ENCODE results near the gene PGK1.
A peak's percentile ranks its signal among the peaks of the same experiment; 100 is the strongest.
"Not testable (repeated sequence)": the region's sequence is repeated elsewhere in the genome, so short reads cannot be mapped to it uniquely, and the experiment has no call there.

PGK1 gene

GRCh38 chrX:78103623-78104446, at the start of gene PGK1:
Gene PGK1 (plus strand): TSS chrX:78104248. CDS start chrX:78104341, 93 bp downstream.
- DNase-seq: peak; percentile 94

GRCh38 chrX:78063687-78064086, 40.4 kb upstream of the PGK1 start:
- no peak for DNase-seq

GRCh38 chrX:78064152-78064551, 39.9 kb upstream of the PGK1 start:
- DNase-seq: no peak

GRCh38 chrX:78064698-78065601, 39.1 kb upstream of the PGK1 start:
- DNase-seq: not testable (repeated sequence)

- DNase-seq: no peak
These were observed 37.9 kb upstream of the PGK1 start for GRCh38 chrX:78066110-78066509.

- no peak for DNase-seq
These were observed 32.7 kb upstream of the PGK1 start for GRCh38 chrX:78071331-78071730.

GRCh38 chrX:78073147-78074077, 30.6 kb upstream of the PGK1 start:
- DNase-seq: not testable (repeated sequence)

- no peak for DNase-seq
These were observed 30.0 kb upstream of the PGK1 start for GRCh38 chrX:78074088-78074487.

- no peak for DNase-seq
These were observed 28.2 kb upstream of the PGK1 start for GRCh38 chrX:78075787-78076389.

- not testable (repeated sequence) for DNase-seq
These were observed 22.6 kb upstream of the PGK1 start for GRCh38 chrX:78081413-78081812.

- DNase-seq: no peak
These were observed 11.8 kb upstream of the PGK1 start for GRCh38 chrX:78092296-78092695.

GRCh38 chrX:78098108-78098507, 5.9 kb upstream of the PGK1 start:
- no peak for DNase-seq

- no peak for DNase-seq
These were observed 2.0 kb upstream of the PGK1 start for GRCh38 chrX:78102091-78102490.

- DNase-seq: no peak
These were observed 936 bp upstream of the PGK1 start for GRCh38 chrX:78103001-78103622.

GRCh38 chrX:78104447-78105176, 564 bp downstream of the PGK1 start:
- no peak for DNase-seq

- no peak for DNase-seq
These were observed 2.0 kb downstream of the PGK1 start for GRCh38 chrX:78105944-78106650.

- no peak for DNase-seq
These were observed 2.6 kb downstream of the PGK1 start for GRCh38 chrX:78106651-78106986.

GRCh38 chrX:78109458-78109857, 5.4 kb downstream of the PGK1 start:
- DNase-seq: no peak

- DNase-seq: no peak
These were observed 7.3 kb downstream of the PGK1 start for GRCh38 chrX:78111140-78111931.

- no peak for DNase-seq
These were observed 12.3 kb downstream of the PGK1 start for GRCh38 chrX:78116365-78116764.
